ENCODE results near the gene NLRP7.
"Not testable (repeated sequence)": the region's sequence is repeated elsewhere in the genome, so short reads cannot be mapped to it uniquely, and the experiment has no call there.

- TF ChIP-seq CTCF, POLR2A (IDR thresholded peaks at IDR 0.05): not testable (repeated sequence)
Observed at GRCh38 chr19:54943772-54944361, 3.5 kb downstream of the NLRP7 start.

Measured in lower leg skin (tissue), 3 donors.